GM18507 (cell line): ENCODE measurements around the gene VPS50.
A peak's percentile ranks its signal among the peaks of the same experiment; 100 is the strongest.
"Not testable (repeated sequence)": the region's sequence is repeated elsewhere in the genome, so short reads cannot be mapped to it uniquely, and the experiment has no call there.

ENCODE experiments used
- DNase-seq: peaks from one replicate; pipeline ENCODE4 v3.0.0; 2011; ENCODE audit warnings: low read depth; ENCODE audit not compliant: insufficient read length; ENCODE audit errors: extremely low spot score
- FAIRE-seq: peaks from 2 replicates; lab custom pipeline; 2011; peaks lifted over from hg19 to GRCh38; lab: Jason Lieb, UNC

The VPS50 gene

DNA sequence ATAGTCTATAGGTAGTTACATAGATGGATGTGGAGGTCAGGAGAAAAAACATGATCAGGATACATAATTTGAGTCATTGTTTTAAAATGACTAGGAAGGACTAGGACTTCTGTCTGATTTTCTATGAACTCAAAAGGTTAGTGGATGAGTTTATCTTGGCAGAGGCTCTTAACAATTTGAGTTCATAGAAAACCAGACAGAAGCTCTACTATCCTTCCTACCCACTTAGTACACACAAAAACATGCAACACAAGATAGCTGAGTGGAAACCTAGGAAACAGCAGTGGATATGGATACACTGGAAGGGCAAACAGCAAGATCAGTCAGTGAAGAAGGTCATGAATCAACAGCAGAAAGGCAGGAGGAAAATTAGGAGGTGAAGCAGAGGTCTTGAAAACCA, 84.6 kb downstream of the VPS50 start:
- FAIRE-seq: no peak
- DNase-seq: no peak

DNA sequence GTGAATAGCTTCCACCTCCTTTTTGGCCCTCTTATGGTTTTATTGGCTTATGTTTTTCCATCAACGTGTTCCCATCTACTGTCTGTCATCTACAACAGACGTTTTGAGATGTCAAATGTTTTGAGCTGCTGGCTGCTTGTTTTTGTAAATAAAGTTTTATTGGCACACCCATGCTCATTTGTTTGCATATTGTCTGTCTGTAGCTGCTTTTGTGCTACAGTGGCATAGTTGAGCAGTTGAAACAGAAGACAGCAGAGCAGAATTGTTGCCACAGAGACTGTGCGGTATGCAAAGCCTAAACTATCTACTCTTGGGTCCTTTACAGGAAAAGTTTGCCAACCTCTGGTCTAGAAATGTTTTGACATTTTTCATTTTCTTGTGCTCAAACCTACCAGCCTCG, 88.7 kb downstream of the VPS50 start:
- FAIRE-seq (no peak), DNase-seq (no peak)

DNA sequence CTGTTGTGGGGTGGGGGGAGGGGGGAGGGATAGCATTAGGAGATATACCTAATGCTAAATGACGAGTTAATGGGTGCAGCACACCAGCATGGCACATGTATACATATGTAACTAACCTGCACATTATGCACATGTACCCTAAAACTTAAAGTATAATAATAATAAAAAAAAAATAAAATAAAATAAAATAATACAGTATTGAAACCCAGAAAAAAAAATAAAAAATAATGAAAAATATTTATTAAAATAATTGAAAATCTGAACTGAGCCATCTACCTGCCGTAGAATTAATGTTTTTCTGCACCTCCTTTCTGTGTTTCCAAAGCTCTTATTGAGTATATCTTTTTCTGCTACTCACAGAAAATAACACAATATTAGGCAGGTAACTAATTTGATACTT, 94.1 kb downstream of the VPS50 start:
- not testable (repeated sequence) for DNase-seq, FAIRE-seq

DNA sequence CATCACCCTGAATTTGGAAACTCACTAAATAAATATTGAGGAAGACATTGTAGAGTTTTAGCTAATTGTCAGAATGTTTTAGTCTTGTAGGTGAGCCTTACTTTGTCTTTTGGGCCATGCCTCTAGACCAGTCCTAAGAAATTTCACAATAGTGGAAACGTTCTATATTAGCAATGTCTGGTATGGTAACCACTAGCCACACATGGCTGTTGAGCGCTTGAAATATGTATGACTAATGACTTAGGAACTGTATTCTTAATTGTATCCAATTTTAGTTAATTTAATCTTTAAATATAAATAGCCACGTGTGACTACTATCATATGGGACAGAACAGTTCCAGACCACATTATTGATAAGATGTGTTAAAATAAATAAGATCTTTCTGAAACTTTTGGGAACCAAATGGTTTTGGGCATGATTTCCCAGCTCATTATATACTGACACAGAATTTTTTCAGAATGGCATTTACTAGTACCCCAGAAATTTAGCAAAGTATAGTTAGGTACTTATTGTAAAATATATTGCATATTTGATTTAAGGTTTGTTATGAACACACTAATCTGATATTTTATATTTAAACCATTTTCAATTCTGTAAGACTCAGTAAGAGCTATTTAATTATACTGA, 95.0 kb downstream of the VPS50 start:
- FAIRE-seq (no peak), DNase-seq (no peak)

DNA sequence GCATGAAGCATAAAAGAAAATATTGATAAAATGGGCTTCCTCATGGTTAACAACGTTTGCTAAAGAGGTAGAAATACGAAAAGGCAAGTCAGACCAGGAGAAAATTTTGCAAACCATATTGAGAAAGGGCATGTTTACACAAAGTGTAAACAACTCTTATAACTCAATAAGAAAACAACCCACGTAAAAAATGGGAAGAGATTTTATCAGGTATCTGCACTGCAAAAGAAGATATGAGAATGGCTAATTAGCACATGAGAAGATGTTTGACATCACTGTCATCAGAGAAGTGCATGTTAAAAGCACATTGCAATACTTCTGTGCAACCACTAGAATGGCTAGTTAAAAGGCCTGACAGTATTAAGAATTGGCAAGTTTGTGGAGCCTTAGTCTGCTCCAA, 99.5 kb downstream of the VPS50 start:
- no peak for DNase-seq
- no peak for FAIRE-seq

DNA sequence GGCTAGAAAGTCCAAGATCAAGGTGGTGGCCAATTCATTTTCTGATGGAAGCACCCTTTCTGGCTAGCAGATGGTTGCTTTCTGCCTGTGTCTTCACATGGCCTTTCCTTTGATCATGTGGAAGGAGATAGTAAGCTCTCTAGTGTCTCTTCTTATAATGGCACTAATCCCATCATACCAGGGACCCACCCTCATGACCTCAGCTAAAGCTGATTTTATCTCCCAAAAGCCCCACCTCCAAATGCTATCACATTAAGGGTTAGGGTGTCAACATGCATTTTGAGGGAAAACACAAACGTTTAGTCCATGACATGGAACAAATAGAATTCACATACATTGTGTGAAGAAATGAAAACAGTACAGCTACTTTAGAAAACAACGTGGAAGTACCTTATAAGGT, 100.0 kb downstream of the VPS50 start:
- FAIRE-seq (no peak), DNase-seq (no peak)

DNA sequence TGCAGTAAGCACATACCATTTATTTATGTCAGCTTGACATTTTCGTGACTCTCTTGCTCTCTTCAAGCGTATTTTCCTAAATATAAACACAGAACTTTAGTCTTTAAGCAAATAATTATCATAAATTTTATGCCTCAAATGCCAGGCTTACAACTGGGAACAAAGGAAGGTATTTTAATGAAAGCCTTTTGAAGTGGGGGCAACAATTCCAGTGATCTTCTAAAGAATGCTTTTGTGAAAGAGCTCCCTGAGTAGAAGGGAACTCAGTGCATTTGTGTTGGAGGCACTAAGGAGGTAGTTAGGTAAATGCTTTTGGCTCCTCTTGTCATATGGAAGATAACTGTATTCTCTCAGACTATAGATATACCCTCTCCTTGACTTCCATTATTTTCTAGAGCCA, 104.9 kb downstream of the VPS50 start:
- FAIRE-seq: no peak
- no peak for DNase-seq

DNA sequence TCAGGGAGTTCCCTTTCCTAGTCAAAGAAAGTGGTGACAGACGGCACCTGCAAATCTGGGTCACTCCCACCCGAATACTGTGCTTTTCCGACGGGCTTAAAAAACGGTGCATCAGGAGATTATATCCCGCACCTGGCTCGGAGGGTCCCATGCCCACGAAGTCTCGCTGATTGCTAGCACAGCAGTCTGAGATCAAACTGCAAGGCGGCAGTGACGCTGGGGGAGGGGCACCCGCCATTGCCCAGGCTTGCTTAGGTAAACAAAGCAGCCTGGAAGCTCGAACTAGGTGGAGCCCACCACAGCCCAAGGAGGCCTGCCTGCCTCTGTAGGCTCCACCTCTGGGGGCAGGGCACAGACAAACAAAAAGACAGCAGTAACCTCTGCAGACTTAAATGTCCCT, 110.0 kb downstream of the VPS50 start:
- FAIRE-seq: not testable (repeated sequence)

DNA sequence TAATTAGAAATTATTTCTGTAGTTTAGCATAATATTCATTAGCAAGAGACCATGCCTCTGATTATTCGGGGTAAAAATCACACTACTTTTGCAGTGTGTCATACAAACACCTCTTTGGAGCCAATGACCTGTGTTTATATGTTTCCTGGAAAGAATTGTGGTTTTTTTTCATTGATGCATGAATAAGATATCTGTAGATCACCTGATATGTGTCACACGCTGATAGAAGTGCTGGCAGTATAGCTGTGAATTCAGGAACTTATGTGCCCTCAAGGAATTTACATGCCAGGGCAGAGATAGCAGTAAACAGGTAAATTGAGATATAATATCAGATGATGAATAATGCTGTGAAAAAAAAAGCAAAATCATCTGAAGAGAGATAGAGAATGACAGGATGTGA, 118.2 kb downstream of the VPS50 start:
- no peak for FAIRE-seq
- no peak for DNase-seq

More for the DNA sequence above, 110.0 kb downstream of the VPS50 start:
- DNase-seq: not testable (repeated sequence)

DNA sequence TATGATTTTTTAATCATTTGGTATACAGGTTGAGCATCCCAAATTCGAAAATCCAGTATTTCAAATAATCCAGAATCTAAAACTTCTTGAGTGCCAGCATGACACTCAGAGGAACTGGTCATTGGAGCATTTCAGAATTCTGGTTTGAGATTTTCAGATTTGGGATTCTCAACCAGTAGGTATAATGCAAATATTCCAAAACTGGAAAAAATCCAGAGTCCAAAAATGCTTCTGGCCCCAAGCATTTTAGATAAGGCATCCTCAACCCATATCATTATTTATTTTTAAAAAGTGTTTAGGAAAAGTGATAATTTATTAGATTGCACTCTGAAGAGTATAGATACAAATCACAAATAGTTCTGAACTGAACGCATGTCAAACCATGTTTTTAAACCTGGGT, 120.7 kb downstream of the VPS50 start:
- DNase-seq (no peak), FAIRE-seq (no peak)

DNA sequence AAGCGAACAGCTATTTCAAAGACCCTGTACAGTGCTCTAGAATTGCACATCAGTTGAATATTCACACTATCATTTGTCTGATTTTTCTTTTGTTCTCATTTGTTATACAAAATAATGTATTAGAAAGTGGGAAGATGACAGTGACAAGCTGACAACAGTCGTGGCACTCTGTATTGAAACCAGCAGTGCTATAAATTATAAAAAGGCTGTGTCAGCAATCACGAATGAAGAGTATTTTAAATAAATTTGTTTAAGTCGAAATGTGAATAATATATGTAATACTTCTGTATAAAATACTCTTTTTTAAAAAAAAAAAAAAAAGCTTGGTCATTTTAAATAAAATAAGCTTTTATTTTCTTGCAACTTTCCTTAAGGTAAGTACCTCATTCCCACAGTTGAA, 122.6 kb downstream of the VPS50 start:
- DNase-seq (no peak), FAIRE-seq (no peak)

DNA sequence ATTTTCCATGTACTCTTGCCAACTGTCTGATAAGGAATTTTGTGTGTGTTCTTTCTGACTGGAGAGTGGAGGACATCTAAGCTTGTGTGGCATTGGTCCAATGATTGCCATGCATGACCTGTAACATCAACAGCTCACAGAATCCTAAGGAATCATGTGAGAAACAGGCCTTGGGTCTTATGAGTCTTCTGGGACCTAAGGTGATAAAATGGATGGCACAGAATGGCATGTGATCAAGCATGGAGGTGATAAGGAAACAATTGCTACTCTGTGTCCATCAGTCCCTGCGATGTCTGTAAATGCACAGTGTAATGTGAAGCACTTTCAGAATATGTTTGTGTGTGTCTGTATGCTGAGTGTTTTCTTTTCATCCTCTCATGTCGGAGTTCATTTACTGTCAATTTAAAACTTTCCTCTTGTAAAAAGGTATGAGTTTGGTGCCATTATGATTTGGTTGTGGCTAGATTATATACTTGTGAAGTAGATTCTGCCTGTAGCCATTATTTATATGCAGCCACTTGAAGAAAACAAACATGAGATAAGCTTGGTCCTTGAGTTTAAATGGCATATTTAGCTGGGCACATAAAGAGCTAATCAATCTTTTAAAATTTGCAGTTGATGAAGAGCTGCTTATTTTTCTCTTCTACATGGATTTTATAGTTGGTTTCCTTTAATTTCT, 127.5 kb downstream of the VPS50 start:
- FAIRE-seq (no peak), DNase-seq (no peak)

DNA sequence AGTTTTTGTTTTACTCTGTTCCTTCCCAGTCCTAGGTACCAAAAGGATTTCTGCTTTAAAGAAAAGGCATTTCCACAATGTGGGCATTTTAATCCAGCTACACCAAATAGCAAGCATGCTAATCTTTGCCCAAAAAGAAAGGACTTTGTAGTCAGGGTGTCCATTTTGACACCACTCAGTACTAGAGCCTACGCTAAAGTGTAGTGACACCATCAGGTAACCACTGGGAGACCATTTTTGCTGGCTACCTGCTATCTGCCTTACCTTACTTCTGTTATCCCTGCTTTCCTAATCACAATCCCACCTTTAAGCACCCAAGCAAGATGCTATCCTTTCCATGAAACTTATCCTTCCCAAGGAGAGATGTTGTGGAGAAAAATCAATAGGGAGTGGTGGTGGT, 129.7 kb downstream of the VPS50 start:
- FAIRE-seq: no peak
- DNase-seq: no peak

DNA sequence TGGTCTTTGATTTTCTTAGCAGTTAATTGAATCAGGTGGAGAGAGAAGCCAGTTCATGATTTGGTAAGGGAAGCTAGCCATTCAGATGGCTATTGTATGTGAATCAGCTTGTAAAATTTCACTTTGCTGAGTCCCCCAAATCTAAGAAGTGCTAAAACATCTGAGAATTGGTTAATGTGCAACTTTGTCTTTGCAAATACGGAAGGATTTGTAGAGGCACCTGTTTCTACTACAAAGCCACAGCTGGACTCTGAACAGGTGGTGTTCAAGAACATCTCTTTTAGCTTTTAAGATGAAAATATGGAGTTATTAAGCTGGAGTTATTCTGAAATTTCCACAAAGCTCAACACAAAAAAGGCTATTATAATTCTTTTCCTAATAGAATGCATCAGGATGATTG, 132.6 kb downstream of the VPS50 start:
- FAIRE-seq (no peak), DNase-seq (no peak)

DNA sequence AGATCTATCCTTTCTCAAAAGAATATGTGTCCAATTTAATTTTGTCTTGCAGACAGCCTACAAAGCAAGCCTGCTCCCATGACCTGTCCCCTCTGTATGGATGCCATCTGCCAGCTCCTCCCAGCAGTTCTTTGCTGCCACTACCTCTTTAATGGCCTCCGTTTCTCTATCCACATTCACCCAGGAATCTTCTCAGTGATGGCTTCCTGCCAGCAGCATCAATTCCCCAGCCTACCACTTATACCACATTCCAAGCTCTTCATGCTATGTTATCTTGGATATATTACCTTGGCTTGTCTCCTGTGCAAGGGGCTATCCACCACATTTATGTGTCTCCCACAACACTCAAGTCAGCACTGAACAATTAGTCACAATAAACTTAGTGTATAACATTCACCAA, 133.2 kb downstream of the VPS50 start:
- FAIRE-seq: no peak
- DNase-seq: no peak

DNA sequence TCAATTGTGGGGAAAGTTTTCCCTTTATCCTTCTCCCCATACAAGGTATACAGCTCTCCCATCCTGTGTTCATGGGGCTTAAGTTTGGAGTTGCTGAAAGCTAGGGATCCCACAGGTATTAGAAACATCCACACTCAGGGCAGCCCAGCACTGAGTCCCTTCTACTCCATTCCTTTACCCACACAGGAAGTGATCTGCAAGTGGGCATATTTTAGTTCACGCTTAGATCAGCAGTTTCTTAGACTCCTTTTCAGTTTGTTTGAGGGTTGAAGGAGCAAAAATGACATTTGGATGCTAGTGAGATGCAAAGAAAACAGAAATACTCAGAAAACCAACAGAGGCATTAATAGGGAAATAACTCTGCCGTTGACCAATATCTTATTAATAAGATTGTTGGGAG, 134.7 kb downstream of the VPS50 start:
- DNase-seq (no peak), FAIRE-seq (no peak)

DNA sequence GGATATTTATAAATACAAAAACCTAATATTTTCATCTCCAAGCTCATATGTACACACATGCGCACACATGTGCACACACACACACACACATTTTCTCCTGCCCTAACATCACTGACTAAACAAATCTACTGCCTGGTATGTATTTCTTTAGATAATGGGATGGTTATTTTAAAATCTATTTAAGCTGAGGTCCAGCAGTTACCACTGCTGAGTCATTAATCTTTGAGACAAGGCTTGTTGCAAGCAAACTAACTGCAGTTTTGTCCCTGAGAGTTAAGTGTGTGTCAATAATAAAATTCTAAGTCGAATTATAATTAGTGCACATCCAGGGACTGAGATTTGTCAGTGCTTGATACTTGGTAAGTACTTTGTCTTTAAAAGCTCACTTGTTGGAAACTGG, 135.1 kb downstream of the VPS50 start:
- FAIRE-seq: no peak
- no peak for DNase-seq

DNA sequence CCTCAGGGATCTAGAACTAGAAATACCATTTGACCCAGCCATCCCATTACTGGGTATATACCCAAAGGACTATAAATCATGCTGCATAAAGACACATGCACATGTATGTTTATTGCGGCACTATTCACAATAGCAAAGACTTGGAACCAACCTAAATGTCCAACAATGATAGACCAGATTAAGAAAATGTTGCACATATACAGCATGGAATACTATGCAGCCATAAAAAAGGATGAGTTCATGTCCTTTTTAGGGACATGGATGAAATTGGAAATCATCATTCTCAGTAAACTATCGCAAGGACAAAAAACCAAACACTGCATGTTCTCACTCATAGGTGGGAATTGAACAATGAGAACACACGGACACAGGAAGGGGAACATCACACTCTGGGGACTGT, 138.8 kb downstream of the VPS50 start:
- FAIRE-seq, DNase-seq: not testable (repeated sequence)

DNA sequence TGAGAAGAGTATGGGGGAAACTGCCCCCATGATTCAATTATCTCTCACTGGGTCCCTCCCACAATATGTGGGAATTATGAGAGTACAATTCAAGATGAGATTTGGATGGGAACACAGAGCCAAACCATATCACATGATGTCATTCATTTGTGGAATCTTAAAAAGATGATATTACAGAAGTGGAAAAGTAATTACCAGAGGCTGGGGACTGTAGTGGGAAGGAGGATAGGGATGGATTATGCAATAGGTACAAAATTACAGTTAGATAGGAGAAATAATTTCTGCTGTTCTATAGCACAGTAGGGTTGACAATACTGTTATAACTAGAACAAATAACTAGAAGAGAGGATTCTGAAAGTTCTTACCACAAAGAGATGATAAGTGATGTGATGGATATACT, 141.4 kb downstream of the VPS50 start:
- DNase-seq (no peak), FAIRE-seq (no peak)

DNA sequence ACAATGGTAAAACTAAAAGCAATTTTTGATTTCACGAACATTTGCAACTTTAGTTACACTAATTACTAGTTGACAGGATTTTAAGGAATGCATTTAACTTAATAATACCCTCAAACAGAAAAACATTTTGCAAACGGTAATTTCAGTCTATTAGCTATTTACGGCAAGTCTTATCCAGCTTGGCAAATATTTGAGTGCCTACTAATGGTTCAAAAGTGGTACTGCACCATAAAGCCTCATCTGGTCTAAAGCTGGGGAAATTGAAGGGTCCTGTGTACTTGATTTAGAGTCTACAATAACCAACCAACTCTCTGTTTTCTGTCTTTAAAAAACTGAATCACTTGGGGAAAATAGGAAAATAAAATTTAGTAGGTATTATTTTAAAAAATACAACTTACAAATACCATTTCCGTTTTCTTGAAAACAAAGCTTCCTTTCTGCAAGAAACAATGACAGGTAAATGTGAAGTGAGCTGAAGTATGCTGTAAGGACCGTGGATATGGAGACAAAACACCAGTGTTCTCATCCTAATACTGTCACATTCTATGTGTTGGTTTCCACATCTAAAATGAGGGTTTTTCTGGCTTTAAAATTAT, 142.3 kb downstream of the VPS50 start:
- DNase-seq: no peak
- FAIRE-seq: peak; percentile 70

DNA sequence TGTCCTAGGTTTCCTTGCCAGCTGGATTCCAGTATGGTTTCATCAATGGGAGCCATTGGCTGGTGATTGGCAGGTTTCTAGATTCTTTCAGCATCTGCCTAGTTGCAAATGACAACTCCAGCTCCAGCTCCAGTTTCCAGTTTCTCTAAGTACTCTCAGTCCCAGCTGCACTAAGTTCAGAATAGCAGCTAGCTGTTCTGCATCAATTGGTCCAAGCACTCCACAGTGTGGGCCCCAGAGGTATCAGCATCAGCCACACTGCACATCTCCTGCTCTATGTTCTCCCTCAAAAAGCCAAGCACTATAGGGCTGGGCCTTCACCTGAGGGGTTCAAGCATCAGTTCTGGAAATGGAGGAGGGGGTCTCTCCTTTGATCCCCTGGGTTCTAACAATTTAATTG, 143.4 kb downstream of the VPS50 start:
- FAIRE-seq (no peak), DNase-seq (no peak)
